ENCODE results near the gene ANKDD1B. TPM values are rescaled to one million over a fixed set of nuclear protein-coding genes. Genes with fewer than 3 reads are reported as not detected.
"Not testable (repeated sequence)": the region's sequence is repeated elsewhere in the genome, so short reads cannot be mapped to it uniquely, and the experiment has no call there.

ANKDD1B gene
- not detected in 2 replicates for total RNA-seq
- polyA plus RNA-seq (2012), result 0.26 TPM

GRCh38 chr5:75611311-75612225 lies at the start of gene ANKDD1B:
ANKDD1B (plus strand) TSS chr5:75611453; CDS start chr5:75611635, 182 bp downstream.
- DNase-seq (ENCODE audit: low read depth), result peak; percentile 32

GRCh38 chr5:75565991-75566709 lies 45.1 kb upstream of the ANKDD1B start:
- DNase-seq (ENCODE audit: low read depth), result not testable (repeated sequence)

- peak; percentile 71 for DNase-seq (ENCODE audit: low read depth)
Observed at GRCh38 chr5:75566710-75567309, 44.4 kb upstream of the ANKDD1B start.

- DNase-seq (ENCODE audit: low read depth), result no peak
Observed at GRCh38 chr5:75567710-75568109, 43.5 kb upstream of the ANKDD1B start.

GRCh38 chr5:75568202-75568601 lies 43.1 kb upstream of the ANKDD1B start:
- DNase-seq (ENCODE audit: low read depth), result no peak

- DNase-seq (ENCODE audit: low read depth), result no peak
Observed at GRCh38 chr5:75571547-75571946, 39.7 kb upstream of the ANKDD1B start.

- no peak for DNase-seq (ENCODE audit: low read depth)
Observed at GRCh38 chr5:75574791-75575190, 36.5 kb upstream of the ANKDD1B start.

GRCh38 chr5:75578280-75578679 lies 33.0 kb upstream of the ANKDD1B start:
- not testable (repeated sequence) for DNase-seq (ENCODE audit: low read depth)

- no peak for DNase-seq (ENCODE audit: low read depth)
Observed at GRCh38 chr5:75584641-75585040, 26.6 kb upstream of the ANKDD1B start.

GRCh38 chr5:75588666-75589065 lies 22.6 kb upstream of the ANKDD1B start:
- peak; percentile 25 for DNase-seq (ENCODE audit: low read depth)

GRCh38 chr5:75600535-75600934 lies 10.7 kb upstream of the ANKDD1B start:
- no peak for DNase-seq (ENCODE audit: low read depth)

GRCh38 chr5:75601567-75601966 lies 9.7 kb upstream of the ANKDD1B start:
- peak; percentile 57 for DNase-seq (ENCODE audit: low read depth)

GRCh38 chr5:75601996-75602395 lies 9.3 kb upstream of the ANKDD1B start:
- peak; percentile 38 for DNase-seq (ENCODE audit: low read depth)

GRCh38 chr5:75603371-75603770 lies 7.9 kb upstream of the ANKDD1B start:
- no peak for DNase-seq (ENCODE audit: low read depth)

- no peak for DNase-seq (ENCODE audit: low read depth)
Observed at GRCh38 chr5:75603821-75604220, 7.4 kb upstream of the ANKDD1B start.

- DNase-seq (ENCODE audit: low read depth), result not testable (repeated sequence)
Observed at GRCh38 chr5:75607341-75607740, 3.9 kb upstream of the ANKDD1B start.

- DNase-seq (ENCODE audit: low read depth), result no peak
Observed at GRCh38 chr5:75608870-75609269, 2.4 kb upstream of the ANKDD1B start.

- no peak for DNase-seq (ENCODE audit: low read depth)
Observed at GRCh38 chr5:75610201-75610600, 1.1 kb upstream of the ANKDD1B start.

GRCh38 chr5:75610859-75611310 lies 368 bp upstream of the ANKDD1B start:
- not testable (repeated sequence) for DNase-seq (ENCODE audit: low read depth)

- no peak for DNase-seq (ENCODE audit: low read depth)
Observed at GRCh38 chr5:75612226-75612569, 945 bp downstream of the ANKDD1B start.

GRCh38 chr5:75612901-75613300 lies 1.6 kb downstream of the ANKDD1B start:
- DNase-seq (ENCODE audit: low read depth), result no peak

- DNase-seq (ENCODE audit: low read depth), result no peak
Observed at GRCh38 chr5:75614176-75614575, 2.9 kb downstream of the ANKDD1B start.
